Upper lobe of left lung (tissue), 4 donors: ENCODE results near the gene LTO1.

Source experiments
- EP300 ChIP-seq, 4 donors: sonication (generic); formaldehyde crosslinking; IDR thresholded peaks; one replicate each; pipeline ENCODE4 v1.5.1; 2017; ENCODE audit warnings: antibody characterized with exemption in 4 of 4, control low read depth in 2 of 4
- TF ChIP-seq, protein P1 (sequence below), 6 experiments: fragments of 450-650 bp in 4 of 6; fragments of 200-600 bp in 2 of 6; sonication (generic) in 2 of 6; IDR thresholded peaks; one replicate each; pipeline ENCODE4 v1.5.1; 2016 to 2019; ENCODE audit warnings: antibody characterized with exemption in 6 of 6

DNA sequence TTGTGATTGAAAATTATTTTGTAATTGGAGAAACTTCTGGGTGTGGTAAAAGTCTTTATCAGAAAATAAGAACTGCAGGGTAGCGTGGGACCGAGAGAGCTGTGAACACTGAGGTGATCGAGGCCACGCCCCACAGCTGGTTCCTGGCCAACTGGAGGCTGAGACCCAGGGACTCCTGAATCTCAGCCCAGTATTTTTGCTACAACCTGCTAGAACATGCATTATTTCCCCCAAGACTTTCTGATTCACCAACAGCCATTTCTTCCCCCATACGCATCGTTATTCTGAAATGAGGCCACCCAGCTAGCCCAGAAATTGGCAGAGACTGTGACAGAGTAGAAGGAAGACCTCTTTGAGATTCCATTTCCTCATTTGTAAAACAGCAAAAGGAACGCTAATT is 32.0 kb upstream of the LTO1 start:
- TF ChIP-seq, protein P1, sequence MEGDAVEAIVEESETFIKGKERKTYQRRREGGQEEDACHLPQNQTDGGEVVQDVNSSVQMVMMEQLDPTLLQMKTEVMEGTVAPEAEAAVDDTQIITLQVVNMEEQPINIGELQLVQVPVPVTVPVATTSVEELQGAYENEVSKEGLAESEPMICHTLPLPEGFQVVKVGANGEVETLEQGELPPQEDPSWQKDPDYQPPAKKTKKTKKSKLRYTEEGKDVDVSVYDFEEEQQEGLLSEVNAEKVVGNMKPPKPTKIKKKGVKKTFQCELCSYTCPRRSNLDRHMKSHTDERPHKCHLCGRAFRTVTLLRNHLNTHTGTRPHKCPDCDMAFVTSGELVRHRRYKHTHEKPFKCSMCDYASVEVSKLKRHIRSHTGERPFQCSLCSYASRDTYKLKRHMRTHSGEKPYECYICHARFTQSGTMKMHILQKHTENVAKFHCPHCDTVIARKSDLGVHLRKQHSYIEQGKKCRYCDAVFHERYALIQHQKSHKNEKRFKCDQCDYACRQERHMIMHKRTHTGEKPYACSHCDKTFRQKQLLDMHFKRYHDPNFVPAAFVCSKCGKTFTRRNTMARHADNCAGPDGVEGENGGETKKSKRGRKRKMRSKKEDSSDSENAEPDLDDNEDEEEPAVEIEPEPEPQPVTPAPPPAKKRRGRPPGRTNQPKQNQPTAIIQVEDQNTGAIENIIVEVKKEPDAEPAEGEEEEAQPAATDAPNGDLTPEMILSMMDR (IDR thresholded peaks at IDR 0.05): no peak
- no peak for TF ChIP-seq EP300 (IDR thresholded peaks at IDR 0.05)
